HL-60 (cell line): ENCODE data around the gene LDLRAD3.

ENCODE experiments used
- DNase-seq, 2 experiments: peaks; one replicate each; pipeline ENCODE4 v3.0.0-alpha.2; 2010 to 2020; ENCODE audit warnings: low read depth in 1 of 2, low spot score in 1 of 2
- H3K27ac ChIP-seq: fragments of 250-450 bp; sonication (Bioruptor Pico); replicated peaks from 2 replicates; pipeline ENCODE4 v1.5.1; 2020; ENCODE audit warnings: mild to moderate bottlenecking, moderate library complexity
- H3K27me3 ChIP-seq: fragments of 250-450 bp; sonication (Bioruptor Pico); 2 replicates; pipeline ENCODE4 v1.5.1; 2021; ENCODE audit warnings: mild to moderate bottlenecking, moderate library complexity; ENCODE audit not compliant: insufficient read depth, poor library complexity, severe bottlenecking
- H3K4me3 ChIP-seq: replicated peaks from 2 replicates; pipeline ENCODE4 v1.5.1; 2011; ENCODE audit warnings: mild to moderate bottlenecking, control low read depth, low read length; ENCODE audit not compliant: insufficient read depth
- CTCF ChIP-seq: IDR thresholded peaks from one replicate; pipeline ENCODE4 v1.5.1; 2011; ENCODE audit warnings: low read length, control low read depth, inconsistent platforms; ENCODE audit not compliant: insufficient read depth
- GABPA ChIP-seq: IDR thresholded peaks from 2 replicates; pipeline ENCODE4 v1.6.1; 2012; ENCODE audit warnings: low read depth
- POLR2AphosphoS5 ChIP-seq: IDR thresholded peaks from 2 replicates; pipeline ENCODE4 v1.6.1; 2012; ENCODE audit warnings: low read depth
- REST ChIP-seq: IDR thresholded peaks from 2 replicates; pipeline ENCODE4 v1.6.1; 2012; ENCODE audit warnings: low read depth; ENCODE audit not compliant: insufficient replicate concordance
- SPI1 ChIP-seq: IDR thresholded peaks from 2 replicates; pipeline ENCODE4 v1.6.1; 2012; ENCODE audit warnings: low read depth, mild to moderate bottlenecking, borderline replicate concordance

LDLRAD3 gene

GRCh38 chr11:35937111-35937510 lies 6.8 kb upstream of the LDLRAD3 start:
- Histone ChIP-seq H3K4me3 (no peak overlapping the region), H3K27me3 (no peaks in the 10 kb centered on the region), H3K27ac (no peak overlapping the region)
- no peak for DNase-seq
- TF ChIP-seq REST (no peak), POLR2AphosphoS5 (no peak), SPI1 (no peak), CTCF (no peak), GABPA (no peak)

- no peak for DNase-seq
- Histone ChIP-seq H3K27ac (no peak overlapping the region), H3K27me3 (no peaks in the 10 kb centered on the region), H3K4me3 (no peak overlapping the region)
- TF ChIP-seq GABPA = no peak
- no peak for TF ChIP-seq CTCF
- no peak for TF ChIP-seq REST
- no peak for TF ChIP-seq SPI1
- no peak for TF ChIP-seq POLR2AphosphoS5
These were observed 6.2 kb upstream of the LDLRAD3 start for GRCh38 chr11:35937700-35938099.

- Histone ChIP-seq H3K27ac (no peak overlapping the region), H3K4me3 (no peak overlapping the region), H3K27me3 (no peaks in the 10 kb centered on the region)
- TF ChIP-seq POLR2AphosphoS5 = no peak
- TF ChIP-seq GABPA = no peak
- TF ChIP-seq REST = no peak
- no peak for TF ChIP-seq CTCF
- no peak for TF ChIP-seq SPI1
- no peak for DNase-seq
These were observed 5.6 kb upstream of the LDLRAD3 start for GRCh38 chr11:35938231-35938630.
